ENCODE results near the gene CRHR2. TPM values are rescaled to one million over a fixed set of nuclear protein-coding genes. Genes with fewer than 3 reads are reported as not detected.

CRHR2 gene
- total and polyA plus RNA-seq, 2 experiments from 2014 or later, result 0.14 to 1.4 TPM

GRCh38 chr7:30713392-30713791, 31.1 kb upstream of the CRHR2 start:
- Histone ChIP-seq H3K9me2 (ENCODE audit: insufficient read depth) (no peaks in the 10 kb centered on the region; the same call in 1 of the 2 replicates), H3K27ac (ENCODE audit: low read depth) (no peak overlapping the region), H3K36me3 (ENCODE audit: insufficient read depth) (0 out of 2 replicates have a peak, but pooled peaks cover 5% of the 10 kb centered on the region), H3K27me3 (ENCODE audit: insufficient read depth) (no peaks in the 10 kb centered on the region), H4K20me1 (replicated peaks; ENCODE audit: insufficient read depth) (no peaks in the 10 kb centered on the region), H3F3A (replicated peaks; ENCODE audit: low read depth) (no peaks in the 10 kb centered on the region), H3K79me2 (replicated peaks; ENCODE audit: insufficient read depth) (no peaks in the 10 kb centered on the region), H3K4me3 (no peak overlapping the region), H3K4me1 (ENCODE audit: insufficient read depth) (no peaks in the 10 kb centered on the region; the same call in 1 of the 2 replicates), H3K4me2 (no peak overlapping the region), H2AFZ (no peak overlapping the region)
- H3K9me3 Mint-ChIP-seq, result peaks cover 14% of the 10 kb centered on the region
- TF ChIP-seq CREB1 (CRISPR knock-in tag; IDR thresholded peaks at IDR 0.05; ENCODE audit: low read depth), result no peak
- no peak for TF ChIP-seq ZNF114 (CRISPR knock-in tag; IDR thresholded peaks at IDR 0.05)
- TF ChIP-seq CTCF (conservative IDR thresholded peaks at IDR 0.05; ENCODE audit: low read depth in 2 of 2), result no peak
- no peak for TF ChIP-seq ZNF331 (CRISPR knock-in tag; IDR thresholded peaks at IDR 0.05; ENCODE audit: low read depth)
- no peak for TF ChIP-seq EZH2 (IDR thresholded peaks at IDR 0.05; ENCODE audit: low read depth, unreplicated experiment)
- no peak for TF ChIP-seq STAT1 (IDR thresholded peaks at IDR 0.05; ENCODE audit: unreplicated experiment)
- no peak for TF ChIP-seq NANOG (IDR thresholded peaks at IDR 0.05; ENCODE audit: borderline replicate concordance)
- TF ChIP-seq JUNB (IDR thresholded peaks at IDR 0.05; ENCODE audit: unreplicated experiment), result no peak
- TF ChIP-seq POLR2AphosphoS5 (IDR thresholded peaks at IDR 0.05; ENCODE audit: low read depth), result no peak
- no peak for TF ChIP-seq ETS1 (IDR thresholded peaks at IDR 0.05)
- TF ChIP-seq EZH2phosphoT487 (IDR thresholded peaks at IDR 0.05; ENCODE audit: unreplicated experiment), result no peak
- no peak for TF ChIP-seq ZNF462 (CRISPR knock-in tag; IDR thresholded peaks at IDR 0.05)
- no peak for TF ChIP-seq REST (IDR thresholded peaks at IDR 0.05; ENCODE audit: unreplicated experiment)
- DNase-seq (ENCODE audit: low spot score) (no peak), ATAC-seq (no peak; the same call in 2 of the 3 replicates)
- H3K27ac Mint-ChIP-seq, result no peak overlapping the region
- peaks cover 9% of the 10 kb centered on the region for H3K4me1 Mint-ChIP-seq
- H3K4me3 Mint-ChIP-seq, result no peak overlapping the region
- H3K27me3 Mint-ChIP-seq (ENCODE audit: insufficient read depth, low read depth, poor library complexity), result peaks cover 4% of the 10 kb centered on the region
- H3K36me3 Mint-ChIP-seq (ENCODE audit: low read depth), result peaks cover 12% of the 10 kb centered on the region

Data from GM23338 (cell line).